MM.1S (cell line): Measurements from ENCODE around the gene MRPL38.

Experiments used
- DNase-seq: peaks from one replicate; pipeline ENCODE4 v3.0.0-alpha.2; 2015
- H2AFZ ChIP-seq: fragments of 300-600 bp; sonication (generic); 2 replicates; pipeline ENCODE4 v1.6.0; 2016; ENCODE audit warnings: antibody characterized with exemption, low read length
- H3F3A ChIP-seq: fragments of 300-600 bp; sonication (generic); 2 replicates; pipeline ENCODE4 v1.6.1; 2016; ENCODE audit warnings: mild to moderate bottlenecking, antibody characterized with exemption, low read length, moderate library complexity, mixed read lengths; ENCODE audit not compliant: insufficient read depth
- H3K27ac ChIP-seq: fragments of 300-600 bp; sonication (generic); 2 replicates; pipeline ENCODE4 v1.5.1; 2016; ENCODE audit warnings: mild to moderate bottlenecking, low read length
- H3K27me3 ChIP-seq: fragments of 300-600 bp; sonication (generic); replicated peaks from 2 replicates; pipeline ENCODE4 v1.6.0; 2016; ENCODE audit warnings: low read length; ENCODE audit not compliant: insufficient read depth
- H3K36me3 ChIP-seq: fragments of 300-600 bp; sonication (generic); replicated peaks from 2 replicates; pipeline ENCODE4 v1.6.1; 2016; ENCODE audit warnings: mild to moderate bottlenecking, low read length, mixed read lengths; ENCODE audit not compliant: insufficient read depth
- H3K4me1 ChIP-seq: fragments of 300-600 bp; sonication (generic); 2 replicates; pipeline ENCODE4 v1.6.1; 2016; ENCODE audit warnings: low read length, mixed read lengths
- H3K4me2 ChIP-seq: fragments of 300-600 bp; sonication (generic); 2 replicates; pipeline ENCODE4 v1.6.0; 2016; ENCODE audit warnings: low read depth, low read length
- H3K4me3 ChIP-seq: fragments of 300-600 bp; sonication (generic); 2 replicates; pipeline ENCODE4 v1.5.1; 2016; ENCODE audit warnings: low read length, mixed read lengths
- H3K79me2 ChIP-seq: fragments of 300-600 bp; sonication (generic); 2 replicates; pipeline ENCODE4 v1.6.1; 2016; ENCODE audit warnings: mixed run types, low read length, mixed read lengths
- H3K9ac ChIP-seq: fragments of 300-600 bp; sonication (generic); 2 replicates; pipeline ENCODE4 v1.6.1; 2016; ENCODE audit warnings: low read length, mixed read lengths
- H3K9me2 ChIP-seq: fragments of 300-600 bp; sonication (generic); replicated peaks from 2 replicates; pipeline ENCODE4 v1.6.1; 2016; ENCODE audit warnings: mild to moderate bottlenecking, low read length, mixed read lengths; ENCODE audit not compliant: insufficient read depth
- H3K9me3 ChIP-seq: fragments of 300-600 bp; sonication (generic); replicated peaks from 2 replicates; pipeline ENCODE4 v1.6.1; 2016; ENCODE audit warnings: mild to moderate bottlenecking, low read length, mixed read lengths; ENCODE audit not compliant: insufficient read depth
- H4K20me1 ChIP-seq: fragments of 300-600 bp; sonication (generic); 2 replicates; pipeline ENCODE4 v1.6.1; 2016; ENCODE audit warnings: mild to moderate bottlenecking, low read length, moderate library complexity, mixed read lengths; ENCODE audit not compliant: insufficient read depth
- CTCF ChIP-seq: fragments of 300-600 bp; sonication (generic); IDR thresholded peaks from 2 replicates; pipeline ENCODE4 v1.5.1; 2016; ENCODE audit warnings: antibody characterized with exemption, low read length, mixed read lengths
- EZH2 ChIP-seq: fragments of 300-600 bp; sonication (generic); optimal IDR thresholded peaks from 2 replicates; pipeline ENCODE3; 2017; ENCODE audit warnings: low read depth, mild to moderate bottlenecking, antibody characterized with exemption, low read length, mixed read lengths
- EZH2phosphoT487 ChIP-seq: fragments of 300-600 bp; sonication (generic); IDR thresholded peaks from 2 replicates; pipeline ENCODE4 v1.6.1; 2018; ENCODE audit warnings: antibody characterized with exemption, low read length

The MRPL38 gene

GRCh38 chr17:75932852-75933251 lies 28.2 kb upstream of the MRPL38 start:
- Histone ChIP-seq H3K4me3 (no peak overlapping the region), H3K36me3 (no peaks in the 10 kb centered on the region), H3K9me2 (no peaks in the 10 kb centered on the region), H3K9me3 (no peaks in the 10 kb centered on the region), H3K4me1 (no peaks in the 10 kb centered on the region), H3F3A (no peaks in the 10 kb centered on the region), H3K79me2 (no peaks in the 10 kb centered on the region), H4K20me1 (no peaks in the 10 kb centered on the region), H3K4me2 (no peak overlapping the region), H2AFZ (no peak overlapping the region), H3K9ac (no peak overlapping the region), H3K27me3 (no peaks in the 10 kb centered on the region), H3K27ac (no peak overlapping the region)
- no peak for DNase-seq
- TF ChIP-seq EZH2phosphoT487: no peak
- TF ChIP-seq CTCF: no peak
- no peak for TF ChIP-seq EZH2

DNA sequence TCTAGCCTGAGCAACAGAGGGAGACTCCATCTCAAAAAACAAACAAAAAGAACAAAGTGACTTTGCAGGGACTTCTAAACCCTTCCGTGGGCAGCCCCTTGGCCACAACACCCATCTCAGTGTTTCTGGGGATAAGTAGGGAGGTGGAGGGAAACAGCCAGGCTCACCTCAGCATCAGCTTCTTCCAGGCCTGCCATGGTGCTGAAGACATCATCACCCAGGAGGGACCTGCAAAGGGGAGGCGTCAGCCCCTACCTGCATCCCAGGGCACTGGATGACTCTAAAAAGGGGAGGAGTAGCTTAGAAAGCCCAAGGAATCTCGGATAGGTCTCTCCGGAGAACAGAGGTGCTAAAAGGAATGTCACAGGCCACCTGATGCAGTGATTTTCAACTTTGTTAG lies 26.4 kb upstream of the MRPL38 start:
- no peaks in the 10 kb centered on the region for H3F3A ChIP-seq
- no peaks in the 10 kb centered on the region for H3K4me1 ChIP-seq
- no peak overlapping the region for H3K4me3 ChIP-seq
- H4K20me1 ChIP-seq: no peaks in the 10 kb centered on the region
- DNase-seq: no peak
- no peak overlapping the region for H3K4me2 ChIP-seq
- H3K9me3 ChIP-seq: no peaks in the 10 kb centered on the region
- H2AFZ ChIP-seq: no peak overlapping the region
- H3K36me3 ChIP-seq: no peaks in the 10 kb centered on the region
- no peaks in the 10 kb centered on the region for H3K27me3 ChIP-seq
- TF ChIP-seq EZH2phosphoT487: no peak
- no peak for TF ChIP-seq CTCF
- TF ChIP-seq EZH2: no peak
- H3K27ac ChIP-seq: no peak overlapping the region
- H3K9ac ChIP-seq: no peak overlapping the region
- no peaks in the 10 kb centered on the region for H3K79me2 ChIP-seq
- H3K9me2 ChIP-seq: no peaks in the 10 kb centered on the region

GRCh38 chr17:75927286-75927922 lies 22.7 kb upstream of the MRPL38 start:
- Histone ChIP-seq H3K36me3 (no peaks in the 10 kb centered on the region), H3K4me1 (no peaks in the 10 kb centered on the region), H3K4me2 (no peak overlapping the region), H3F3A (no peaks in the 10 kb centered on the region), H4K20me1 (no peaks in the 10 kb centered on the region), H3K9me2 (no peaks in the 10 kb centered on the region), H2AFZ (no peak overlapping the region), H3K27ac (no peak overlapping the region), H3K79me2 (no peaks in the 10 kb centered on the region), H3K9me3 (no peaks in the 10 kb centered on the region), H3K27me3 (no peaks in the 10 kb centered on the region), H3K4me3 (no peak overlapping the region), H3K9ac (no peak overlapping the region)
- peak; percentile 17 for DNase-seq
- TF ChIP-seq EZH2phosphoT487 (no peak), EZH2 (no peak), CTCF (peak; percentile 34)
